Measurements from ENCODE around the gene CPAMD8. TPM values are rescaled to one million over a fixed set of nuclear protein-coding genes. Genes with fewer than 3 reads are reported as not detected.

The CPAMD8 gene
- total RNA-seq, 1 experiment from 2014 or later: 1.3 TPM

DNA sequence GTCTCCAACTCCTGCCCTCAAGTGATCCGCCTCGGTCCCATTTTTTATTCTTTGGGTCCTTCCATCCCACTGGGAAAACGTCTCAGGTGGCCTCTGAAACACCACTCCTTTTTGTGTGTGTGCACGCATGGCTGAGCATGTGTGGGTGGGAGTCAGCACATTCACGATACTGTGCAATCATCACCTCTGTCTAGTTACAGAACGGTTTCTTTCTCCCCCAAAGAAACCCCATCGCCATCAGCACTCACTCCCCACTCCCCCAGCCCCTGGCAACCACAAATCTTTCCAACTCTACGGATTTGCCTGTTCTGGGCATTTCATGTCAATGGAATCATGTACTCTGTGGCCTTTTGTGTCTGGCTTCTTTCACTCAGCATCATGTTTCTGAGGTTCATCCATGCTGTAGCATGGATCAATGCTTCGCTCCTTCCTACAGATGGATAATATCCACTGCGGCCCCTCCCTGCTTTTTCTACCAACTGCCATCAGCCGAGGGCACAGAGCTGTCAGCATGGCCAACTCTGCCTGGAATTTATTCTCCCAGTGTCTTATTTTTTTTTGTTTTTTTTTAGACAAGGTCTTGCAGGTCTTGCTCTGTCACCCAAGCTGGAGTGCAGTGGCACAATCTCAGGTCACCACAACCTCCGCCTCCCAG lies 128.1 kb downstream of the CPAMD8 start:
- CTCF ChIA-PET: interaction anchor here (0.6 to 1.4 kb wide), 3 partner anchors 40 to 128 kb away, joined by 3 read pairs; no protein-coding TSS in a partner anchor
- BruUV-seq (replicated peaks): no TSS peak
- H3K9me3 Mint-ChIP-seq (ENCODE audit: unreplicated experiment): no peaks in the 10 kb centered on the region
- no peak for DNase-seq (ENCODE audit: unreplicated experiment)
- peak overlapping the region; percentile 72 for H3K4me3 Mint-ChIP-seq (ENCODE audit: unreplicated experiment)
- H3K27ac Mint-ChIP-seq (ENCODE audit: low read depth, unreplicated experiment): no peak overlapping the region
- TF ChIP-seq, protein P1, sequence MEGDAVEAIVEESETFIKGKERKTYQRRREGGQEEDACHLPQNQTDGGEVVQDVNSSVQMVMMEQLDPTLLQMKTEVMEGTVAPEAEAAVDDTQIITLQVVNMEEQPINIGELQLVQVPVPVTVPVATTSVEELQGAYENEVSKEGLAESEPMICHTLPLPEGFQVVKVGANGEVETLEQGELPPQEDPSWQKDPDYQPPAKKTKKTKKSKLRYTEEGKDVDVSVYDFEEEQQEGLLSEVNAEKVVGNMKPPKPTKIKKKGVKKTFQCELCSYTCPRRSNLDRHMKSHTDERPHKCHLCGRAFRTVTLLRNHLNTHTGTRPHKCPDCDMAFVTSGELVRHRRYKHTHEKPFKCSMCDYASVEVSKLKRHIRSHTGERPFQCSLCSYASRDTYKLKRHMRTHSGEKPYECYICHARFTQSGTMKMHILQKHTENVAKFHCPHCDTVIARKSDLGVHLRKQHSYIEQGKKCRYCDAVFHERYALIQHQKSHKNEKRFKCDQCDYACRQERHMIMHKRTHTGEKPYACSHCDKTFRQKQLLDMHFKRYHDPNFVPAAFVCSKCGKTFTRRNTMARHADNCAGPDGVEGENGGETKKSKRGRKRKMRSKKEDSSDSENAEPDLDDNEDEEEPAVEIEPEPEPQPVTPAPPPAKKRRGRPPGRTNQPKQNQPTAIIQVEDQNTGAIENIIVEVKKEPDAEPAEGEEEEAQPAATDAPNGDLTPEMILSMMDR (IDR thresholded peaks at IDR 0.05; ENCODE audit: unreplicated experiment): no peak
- POLR2A ChIA-PET: interaction anchor here (0.6 kb wide), 1 partner anchor 232 kb away, joined by 3 read pairs; no protein-coding TSS in a partner anchor
- no peaks in the 10 kb centered on the region for H3K4me1 Mint-ChIP-seq (ENCODE audit: insufficient read depth, unreplicated experiment)
- H3K27me3 Mint-ChIP-seq (ENCODE audit: insufficient read depth, unreplicated experiment): no peaks in the 10 kb centered on the region
- intact Hi-C loops (cut with micrococcal nuclease): loop anchor here (1.0 to 5.0 kb wide), 3 partner anchors 71 to 154 kb away; partner anchors contain the start of gene SIN3B
- no peaks in the 10 kb centered on the region for H3K36me3 Mint-ChIP-seq (ENCODE audit: insufficient read depth, unreplicated experiment)

DNA sequence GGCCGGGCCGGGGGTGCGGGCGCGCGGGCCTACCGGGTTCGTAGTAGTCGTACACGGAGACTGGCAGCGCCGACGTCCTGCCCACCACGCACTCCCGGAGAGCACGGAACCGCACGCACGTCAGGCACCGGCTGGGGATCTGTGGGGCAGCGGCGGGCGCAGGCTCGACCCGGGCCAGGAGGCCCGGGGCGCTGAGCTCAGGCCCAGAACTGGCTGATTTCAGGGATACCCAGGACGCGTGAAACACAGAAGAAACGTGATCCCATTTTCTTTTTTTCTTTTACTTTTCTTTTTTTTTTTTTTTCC lies 128.8 kb downstream of the CPAMD8 start:
- Mint-ChIP-seq H3K27me3 (ENCODE audit: insufficient read depth, unreplicated experiment) (no peaks in the 10 kb centered on the region), H3K4me3 (ENCODE audit: unreplicated experiment) (peak overlapping the region; percentile 72), H3K27ac (ENCODE audit: low read depth, unreplicated experiment) (no peak overlapping the region), H3K4me1 (ENCODE audit: insufficient read depth, unreplicated experiment) (no peaks in the 10 kb centered on the region), H3K36me3 (ENCODE audit: insufficient read depth, unreplicated experiment) (no peaks in the 10 kb centered on the region), H3K9me3 (ENCODE audit: unreplicated experiment) (no peaks in the 10 kb centered on the region)
- intact Hi-C loops (cut with micrococcal nuclease): loop anchor here (1.0 to 5.0 kb wide), 3 partner anchors 71 to 184 kb away; partner anchors contain the start of gene SIN3B
- DNase-seq (ENCODE audit: unreplicated experiment): no peak
- POLR2A ChIA-PET: no interaction called here
- BruUV-seq (replicated peaks): no TSS peak
- TF ChIP-seq, protein P1 (IDR thresholded peaks at IDR 0.05; ENCODE audit: unreplicated experiment): no peak
- CTCF ChIA-PET: no interaction called here

DNA sequence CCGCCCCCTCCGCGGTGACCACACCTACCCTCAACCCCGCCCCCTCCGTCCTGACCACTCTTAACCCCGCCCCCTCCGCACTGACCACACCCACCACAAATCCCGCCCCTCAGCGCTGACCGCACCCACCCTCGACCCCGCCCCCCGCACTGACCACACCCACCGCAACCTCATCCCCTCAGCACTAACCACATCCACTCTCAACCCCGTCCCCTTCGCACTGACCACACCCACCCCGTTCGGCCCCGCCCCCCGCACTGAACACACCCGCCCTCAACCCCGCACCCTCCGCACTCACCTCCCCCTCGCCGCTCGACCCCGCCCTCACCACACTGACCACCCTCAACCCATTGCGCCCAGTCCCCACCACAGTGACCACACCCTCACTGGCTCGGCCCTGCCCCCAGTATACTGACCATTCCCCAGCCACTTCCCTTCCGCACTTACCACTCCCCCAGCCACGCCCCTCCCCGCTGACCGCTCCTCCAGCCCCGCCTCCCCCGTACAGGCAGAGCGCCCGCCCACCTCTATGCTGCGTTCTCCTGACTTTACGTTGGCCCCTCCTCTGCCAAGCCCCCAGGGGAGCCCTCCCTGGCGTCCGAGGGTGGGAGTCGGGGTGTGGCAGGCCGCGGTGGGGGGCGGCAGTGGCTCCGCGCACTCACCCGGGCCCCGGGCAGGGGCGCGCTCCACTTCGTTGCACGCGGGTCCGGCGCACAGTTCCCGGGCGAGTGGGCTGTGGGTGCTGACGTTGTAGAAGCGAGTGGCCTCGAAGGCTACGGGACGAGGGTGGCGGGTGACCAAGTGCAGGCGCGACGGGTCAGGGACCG lies 129.4 kb downstream of the CPAMD8 start:
- Mint-ChIP-seq H3K27ac (ENCODE audit: low read depth, unreplicated experiment) (peak overlapping the region; percentile 31), H3K27me3 (ENCODE audit: insufficient read depth, unreplicated experiment) (no peaks in the 10 kb centered on the region), H3K36me3 (ENCODE audit: insufficient read depth, unreplicated experiment) (no peaks in the 10 kb centered on the region), H3K4me1 (ENCODE audit: insufficient read depth, unreplicated experiment) (no peaks in the 10 kb centered on the region), H3K9me3 (ENCODE audit: unreplicated experiment) (no peaks in the 10 kb centered on the region), H3K4me3 (ENCODE audit: unreplicated experiment) (peak overlapping the region; percentile 72)
- no TSS peak for BruUV-seq (replicated peaks)
- intact Hi-C loops (cut with micrococcal nuclease): loop anchor here (1.0 to 5.0 kb wide), 2 partner anchors 70 to 183 kb away; partner anchors contain the start of gene SIN3B
- ChIA-PET POLR2A (no interaction called here), CTCF (no interaction called here)
- DNase-seq (ENCODE audit: unreplicated experiment): peak; percentile 86
- TF ChIP-seq, protein P1 (IDR thresholded peaks at IDR 0.05; ENCODE audit: unreplicated experiment): no peak
